Astrocyte (in vitro differentiated cells and primary cell): ENCODE measurements around the gene TIMM44. TPM values are rescaled to one million over a fixed set of nuclear protein-coding genes. Genes with fewer than 3 reads are reported as not detected.

Experiments
- DNase-seq: peaks from one replicate; pipeline ENCODE4 v3.0.0-alpha.2; 2010; ENCODE audit warnings: low read depth
- FAIRE-seq: peaks from 2 replicates; lab custom pipeline; 2011; peaks lifted over from hg19 to GRCh38; lab: Jason Lieb, UNC
- H2AFZ ChIP-seq: 2 replicates; pipeline ENCODE4 v1.6.0; 2012; ENCODE audit warnings: low read depth, low read length, inconsistent platforms
- H3K27ac ChIP-seq: 2 replicates; pipeline ENCODE4 v1.5.1; 2011; ENCODE audit warnings: low read depth, low read length, inconsistent platforms
- H3K27me3 ChIP-seq: 2 replicates; pipeline ENCODE4 v1.6.0; 2011; ENCODE audit warnings: low read length, inconsistent platforms; ENCODE audit not compliant: insufficient read depth
- H3K36me3 ChIP-seq: 2 replicates; pipeline ENCODE4 v1.5.1; 2011; ENCODE audit warnings: low read length, inconsistent platforms; ENCODE audit not compliant: insufficient read depth
- H3K4me1 ChIP-seq: 2 replicates; pipeline ENCODE4 v1.5.1; 2011; ENCODE audit warnings: low read length, inconsistent platforms; ENCODE audit not compliant: insufficient read depth
- H3K4me2 ChIP-seq: 2 replicates; pipeline ENCODE4 v1.6.0; 2012; ENCODE audit warnings: low read length, inconsistent platforms
- H3K4me3 ChIP-seq: 2 replicates; pipeline ENCODE4 v1.5.1; 2011; ENCODE audit warnings: low read depth, mild to moderate bottlenecking, low read length, inconsistent platforms; ENCODE audit not compliant: insufficient read depth
- H3K79me2 ChIP-seq: 2 replicates; pipeline ENCODE4 v1.6.0; 2012; ENCODE audit warnings: mild to moderate bottlenecking, low read length, inconsistent platforms; ENCODE audit not compliant: insufficient read depth
- H3K9ac ChIP-seq: 2 replicates; pipeline ENCODE4 v1.6.0; 2012; ENCODE audit warnings: mild to moderate bottlenecking, low read length, inconsistent platforms
- H3K9me3 ChIP-seq: 2 replicates; pipeline ENCODE4 v1.5.1; 2012; ENCODE audit warnings: low read depth, mild to moderate bottlenecking, low read length, inconsistent platforms; ENCODE audit not compliant: insufficient read depth
- H4K20me1 ChIP-seq: 2 replicates; pipeline ENCODE4 v1.6.0; 2012; ENCODE audit warnings: low read length, inconsistent platforms; ENCODE audit not compliant: insufficient read depth
- H3K27ac Mint-ChIP-seq: one replicate; pipeline ENCODE4 v1.8.0; 2021; ENCODE audit warnings: mild to moderate bottlenecking, mixed read lengths; ENCODE audit not compliant: unreplicated experiment
- H3K27me3 Mint-ChIP-seq: one replicate; pipeline ENCODE4 v1.8.0; 2021; ENCODE audit warnings: low read depth, mixed read lengths; ENCODE audit not compliant: unreplicated experiment
- H3K36me3 Mint-ChIP-seq: one replicate; pipeline ENCODE4 v1.8.0; 2021; ENCODE audit warnings: low read depth, mixed read lengths; ENCODE audit not compliant: unreplicated experiment
- H3K4me1 Mint-ChIP-seq: one replicate; pipeline ENCODE4 v1.8.0; 2021; ENCODE audit warnings: low read depth, mixed read lengths; ENCODE audit not compliant: unreplicated experiment
- H3K4me3 Mint-ChIP-seq: one replicate; pipeline ENCODE4 v1.8.0; 2021; ENCODE audit warnings: mild to moderate bottlenecking, moderate library complexity, mixed read lengths; ENCODE audit not compliant: unreplicated experiment
- H3K9me3 Mint-ChIP-seq: one replicate; pipeline ENCODE4 v1.8.0; 2021; ENCODE audit warnings: mild to moderate bottlenecking, mixed read lengths; ENCODE audit not compliant: unreplicated experiment
- EZH2 ChIP-seq: IDR thresholded peaks from 2 replicates; pipeline ENCODE4 v1.6.1; 2012; ENCODE audit warnings: mild to moderate bottlenecking, low read length, inconsistent platforms; ENCODE audit not compliant: insufficient read depth
- total RNA-seq: library from RNA; stranded (reverse); gene quantifications from 2 replicates; pipeline ENCODE4 v1.2.1, GENCODE V29; 2021
- TF ChIP-seq, protein P1 (sequence below): IDR thresholded peaks from 2 replicates; pipeline ENCODE4 v1.5.1; 2011; ENCODE audit warnings: low read depth, mild to moderate bottlenecking, inconsistent platforms, low read length, moderate library complexity; ENCODE audit not compliant: insufficient read depth

The TIMM44 gene
- total RNA-seq, 1 donor from 2014 or later, result 71.1 TPM

DNA sequence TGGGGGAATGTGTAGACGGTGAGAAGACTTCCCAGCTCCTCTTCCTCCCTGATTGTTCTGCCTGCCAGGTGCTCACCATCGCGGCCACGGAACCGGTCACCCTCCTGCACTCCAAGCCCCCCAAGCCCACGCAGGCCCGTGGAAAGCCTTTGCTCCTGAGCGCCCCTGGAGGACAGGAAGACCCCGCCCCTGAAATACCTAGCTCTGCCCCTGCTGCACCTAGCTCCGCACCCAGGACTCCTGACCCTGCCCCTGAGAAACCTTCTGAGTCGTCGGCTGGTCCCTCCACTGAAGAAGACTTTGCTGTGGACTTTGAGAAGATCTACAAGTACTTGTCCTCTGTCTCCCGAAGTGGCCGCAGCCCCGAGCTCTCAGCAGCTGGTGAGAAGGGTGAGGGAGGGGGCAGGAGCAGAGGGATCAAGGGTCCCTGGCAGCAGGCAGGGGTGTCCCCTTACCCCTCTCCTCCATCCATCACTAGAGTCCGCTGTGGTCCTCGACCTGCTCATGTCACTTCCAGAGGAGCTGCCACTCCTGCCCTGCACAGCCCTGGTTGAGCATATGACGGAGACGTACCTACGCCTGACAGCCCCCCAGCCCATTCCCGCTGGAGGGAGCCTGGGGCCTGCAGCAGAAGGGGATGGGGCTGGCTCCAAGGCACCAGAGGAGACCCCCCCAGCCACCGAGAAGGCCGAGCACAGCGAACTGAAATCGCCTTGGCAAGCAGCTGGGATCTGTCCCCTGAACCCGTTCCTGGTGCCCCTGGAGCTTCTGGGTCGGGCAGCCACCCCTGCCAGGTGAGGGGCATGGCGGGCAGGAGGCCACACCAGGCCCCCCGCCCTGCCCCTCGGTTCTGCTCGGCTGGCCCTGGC lies 21.3 kb downstream of the TIMM44 start:
- FAIRE-seq (no peak), DNase-seq (no peak)
- peaks cover 7% of the 10 kb centered on the region for H3K27me3 ChIP-seq
- peaks cover 24% of the 10 kb centered on the region for H3K4me1 ChIP-seq
- no peak overlapping the region for H3K4me3 ChIP-seq
- H3K36me3 ChIP-seq, result peaks cover 3% of the 10 kb centered on the region
- H3K9me3 ChIP-seq, result no peaks in the 10 kb centered on the region
- H4K20me1 ChIP-seq, result peaks cover 17% of the 10 kb centered on the region
- peak overlapping the region; percentile 99 for H3K4me2 ChIP-seq
- Mint-ChIP-seq H3K4me3 (peak overlapping the region; percentile 75), H3K27me3 (no peaks in the 10 kb centered on the region), H3K9me3 (no peaks in the 10 kb centered on the region), H3K4me1 (peaks cover 8% of the 10 kb centered on the region), H3K36me3 (peaks cover 2% of the 10 kb centered on the region), H3K27ac (no peak overlapping the region)
- TF ChIP-seq, protein P1, sequence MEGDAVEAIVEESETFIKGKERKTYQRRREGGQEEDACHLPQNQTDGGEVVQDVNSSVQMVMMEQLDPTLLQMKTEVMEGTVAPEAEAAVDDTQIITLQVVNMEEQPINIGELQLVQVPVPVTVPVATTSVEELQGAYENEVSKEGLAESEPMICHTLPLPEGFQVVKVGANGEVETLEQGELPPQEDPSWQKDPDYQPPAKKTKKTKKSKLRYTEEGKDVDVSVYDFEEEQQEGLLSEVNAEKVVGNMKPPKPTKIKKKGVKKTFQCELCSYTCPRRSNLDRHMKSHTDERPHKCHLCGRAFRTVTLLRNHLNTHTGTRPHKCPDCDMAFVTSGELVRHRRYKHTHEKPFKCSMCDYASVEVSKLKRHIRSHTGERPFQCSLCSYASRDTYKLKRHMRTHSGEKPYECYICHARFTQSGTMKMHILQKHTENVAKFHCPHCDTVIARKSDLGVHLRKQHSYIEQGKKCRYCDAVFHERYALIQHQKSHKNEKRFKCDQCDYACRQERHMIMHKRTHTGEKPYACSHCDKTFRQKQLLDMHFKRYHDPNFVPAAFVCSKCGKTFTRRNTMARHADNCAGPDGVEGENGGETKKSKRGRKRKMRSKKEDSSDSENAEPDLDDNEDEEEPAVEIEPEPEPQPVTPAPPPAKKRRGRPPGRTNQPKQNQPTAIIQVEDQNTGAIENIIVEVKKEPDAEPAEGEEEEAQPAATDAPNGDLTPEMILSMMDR, result no peak
- TF ChIP-seq EZH2, result no peak
- H2AFZ ChIP-seq, result no peak overlapping the region
- H3K79me2 ChIP-seq, result peaks cover 6% of the 10 kb centered on the region
- peak overlapping the region; percentile 84 for H3K9ac ChIP-seq
- H3K27ac ChIP-seq, result no peak overlapping the region

- Histone ChIP-seq H2AFZ (peak overlapping the region; percentile 81), H3K79me2 (peaks cover 6% of the 10 kb centered on the region), H3K4me3 (peak overlapping the region; percentile 69), H4K20me1 (peaks cover 17% of the 10 kb centered on the region), H3K27ac (peak overlapping the region; percentile 83), H3K36me3 (peaks cover 3% of the 10 kb centered on the region), H3K9ac (peak overlapping the region; percentile 84), H3K4me2 (peak overlapping the region; percentile 99), H3K27me3 (peaks cover 13% of the 10 kb centered on the region), H3K9me3 (no peaks in the 10 kb centered on the region), H3K4me1 (peaks cover 28% of the 10 kb centered on the region)
- H3K36me3 Mint-ChIP-seq, result peaks cover under 1% of the 10 kb centered on the region
- peaks cover 7% of the 10 kb centered on the region for H3K4me1 Mint-ChIP-seq
- H3K27me3 Mint-ChIP-seq, result peaks cover 3% of the 10 kb centered on the region
- no peaks in the 10 kb centered on the region for H3K9me3 Mint-ChIP-seq
- DNase-seq (no peak), FAIRE-seq (no peak)
- TF ChIP-seq, protein P1, result no peak
- TF ChIP-seq EZH2, result no peak
- H3K27ac Mint-ChIP-seq, result peak overlapping the region; percentile 26
- peak overlapping the region; percentile 82 for H3K4me3 Mint-ChIP-seq
These were observed 22.0 kb downstream of the TIMM44 start for GRCh38 chr19:7921302-7921966.
